ENCODE measurements around the gene DEF6.

The DEF6 gene, protein sequence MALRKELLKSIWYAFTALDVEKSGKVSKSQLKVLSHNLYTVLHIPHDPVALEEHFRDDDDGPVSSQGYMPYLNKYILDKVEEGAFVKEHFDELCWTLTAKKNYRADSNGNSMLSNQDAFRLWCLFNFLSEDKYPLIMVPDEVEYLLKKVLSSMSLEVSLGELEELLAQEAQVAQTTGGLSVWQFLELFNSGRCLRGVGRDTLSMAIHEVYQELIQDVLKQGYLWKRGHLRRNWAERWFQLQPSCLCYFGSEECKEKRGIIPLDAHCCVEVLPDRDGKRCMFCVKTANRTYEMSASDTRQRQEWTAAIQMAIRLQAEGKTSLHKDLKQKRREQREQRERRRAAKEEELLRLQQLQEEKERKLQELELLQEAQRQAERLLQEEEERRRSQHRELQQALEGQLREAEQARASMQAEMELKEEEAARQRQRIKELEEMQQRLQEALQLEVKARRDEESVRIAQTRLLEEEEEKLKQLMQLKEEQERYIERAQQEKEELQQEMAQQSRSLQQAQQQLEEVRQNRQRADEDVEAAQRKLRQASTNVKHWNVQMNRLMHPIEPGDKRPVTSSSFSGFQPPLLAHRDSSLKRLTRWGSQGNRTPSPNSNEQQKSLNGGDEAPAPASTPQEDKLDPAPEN

DNA sequence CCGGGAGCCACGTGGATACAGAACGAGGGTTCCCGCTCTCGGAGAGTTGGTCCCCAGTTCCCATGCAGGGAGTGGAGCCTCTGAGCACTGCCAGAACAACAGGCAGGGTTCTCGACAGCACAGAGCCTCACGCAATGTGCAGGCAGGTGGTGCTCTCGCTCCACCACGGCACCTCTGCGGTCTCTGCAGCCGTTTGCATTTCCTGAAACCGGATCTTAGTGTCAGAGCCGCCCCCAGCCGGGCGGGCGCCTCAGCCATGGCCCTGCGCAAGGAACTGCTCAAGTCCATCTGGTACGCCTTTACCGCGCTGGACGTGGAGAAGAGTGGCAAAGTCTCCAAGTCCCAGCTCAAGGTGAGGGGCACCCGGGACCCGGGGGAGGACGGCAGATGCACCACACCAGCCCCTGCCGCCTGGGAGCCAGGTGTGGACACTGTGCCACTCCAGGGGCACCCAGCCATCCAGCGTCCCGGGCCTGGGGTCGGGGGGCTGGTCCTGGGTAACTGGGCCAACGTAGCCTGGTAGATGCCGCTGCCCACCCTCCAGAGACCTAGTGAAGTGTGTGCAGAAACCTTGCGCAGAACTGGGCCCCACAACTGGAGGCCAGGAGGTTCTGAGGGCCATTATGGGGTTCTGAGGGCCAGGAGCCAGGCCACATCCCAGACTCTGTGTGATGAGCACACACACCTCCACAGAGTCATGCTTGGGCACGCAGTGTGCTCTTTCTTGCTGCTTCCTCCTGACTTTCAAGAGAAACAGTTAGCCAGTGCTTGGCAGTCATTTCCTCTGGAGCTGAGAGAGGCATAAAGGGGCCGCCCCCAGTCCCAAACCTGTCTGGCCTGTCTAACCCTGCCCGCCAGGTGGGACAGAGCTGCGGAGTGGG is at the start of gene DEF6:
Gene DEF6 (plus strand): TSS at position 218 of the 881 bp plus-strand sequence. CDS start 39 bp downstream, at position 257.
- Histone ChIP-seq H3K4me1 (ENCODE audit: control insufficient read depth in 1 of 2, insufficient read depth in 2 of 2, low read length in 2 of 2) (peaks cover 7 to 8% of the 10 kb centered on the region in 2 donors), H3K27me3 (ENCODE audit: low read depth, low read length) (no peaks in the 10 kb centered on the region), H3K4me3 (ENCODE audit: low read depth in 1 of 2, low read length in 2 of 2) (peak within 1 kb of the TSS; percentile 51 to 57), H3K9me3 (ENCODE audit: control insufficient read depth in 1 of 2, low read length in 2 of 2) (no peaks in the 10 kb centered on the region), H3K27ac (ENCODE audit: low read length) (peak within 1 kb of the TSS; percentile 58), H3K36me3 (ENCODE audit: control insufficient read depth in 1 of 2, insufficient read depth in 2 of 2, low read length in 2 of 2) (peaks cover 24 to 35% of the 10 kb centered on the region in 2 donors)

- no peak overlapping the region for H3K27ac ChIP-seq (ENCODE audit: low read length)
- peaks cover 8 to 19% of the 10 kb centered on the region in 2 donors for H3K36me3 ChIP-seq (ENCODE audit: control insufficient read depth in 1 of 2, insufficient read depth in 2 of 2, low read length in 2 of 2)
- peaks cover 0 to 14% of the 10 kb centered on the region in 2 donors for H3K4me1 ChIP-seq (ENCODE audit: control insufficient read depth in 1 of 2, insufficient read depth in 2 of 2, low read length in 2 of 2)
- H3K9me3 ChIP-seq (ENCODE audit: control insufficient read depth in 1 of 2, low read length in 2 of 2), result no peaks in the 10 kb centered on the region
- no peaks in the 10 kb centered on the region for H3K27me3 ChIP-seq (ENCODE audit: low read depth, low read length)
- no peak overlapping the region for H3K4me3 ChIP-seq (ENCODE audit: low read depth in 1 of 2, low read length in 2 of 2)
Observed at GRCh38 chr6:35248300-35248699, 49.3 kb upstream of the DEF6 start.

- Histone ChIP-seq H3K27ac (ENCODE audit: low read length) (no peak overlapping the region), H3K36me3 (ENCODE audit: control insufficient read depth in 1 of 2, insufficient read depth in 2 of 2, low read length in 2 of 2) (peaks cover 7 to 19% of the 10 kb centered on the region in 2 donors)
Observed at GRCh38 chr6:35248965-35249364, 48.7 kb upstream of the DEF6 start.

GRCh38 chr6:35251949-35252348 is 45.7 kb upstream of the DEF6 start:
- no peaks in the 10 kb centered on the region for H3K27me3 ChIP-seq (ENCODE audit: low read depth, low read length)
- H3K4me1 ChIP-seq (ENCODE audit: control insufficient read depth in 1 of 2, insufficient read depth in 2 of 2, low read length in 2 of 2), result peaks cover 0 to 18% of the 10 kb centered on the region in 2 donors
- no peak overlapping the region for H3K4me3 ChIP-seq (ENCODE audit: low read depth in 1 of 2, low read length in 2 of 2)
- no peaks in the 10 kb centered on the region for H3K36me3 ChIP-seq (ENCODE audit: control insufficient read depth in 1 of 2, insufficient read depth in 2 of 2, low read length in 2 of 2)
- no peaks in the 10 kb centered on the region for H3K9me3 ChIP-seq (ENCODE audit: control insufficient read depth in 1 of 2, low read length in 2 of 2)
- no peak overlapping the region for H3K27ac ChIP-seq (ENCODE audit: low read length)

More at GRCh38 chr6:35248965-35249364, 48.7 kb upstream of the DEF6 start:
- Histone ChIP-seq H3K9me3 (ENCODE audit: control insufficient read depth in 1 of 2, low read length in 2 of 2) (no peaks in the 10 kb centered on the region), H3K4me1 (ENCODE audit: control insufficient read depth in 1 of 2, insufficient read depth in 2 of 2, low read length in 2 of 2) (peaks cover 0 to 14% of the 10 kb centered on the region in 2 donors), H3K4me3 (ENCODE audit: low read depth in 1 of 2, low read length in 2 of 2) (no peak overlapping the region), H3K27me3 (ENCODE audit: low read depth, low read length) (no peaks in the 10 kb centered on the region)

GRCh38 chr6:35253249-35253648 is 44.4 kb upstream of the DEF6 start:
- Histone ChIP-seq H3K27me3 (ENCODE audit: low read depth, low read length) (no peaks in the 10 kb centered on the region), H3K4me1 (ENCODE audit: control insufficient read depth in 1 of 2, insufficient read depth in 2 of 2, low read length in 2 of 2) (peaks cover 0 to 28% of the 10 kb centered on the region in 2 donors), H3K27ac (ENCODE audit: low read length) (no peak overlapping the region), H3K36me3 (ENCODE audit: control insufficient read depth in 1 of 2, insufficient read depth in 2 of 2, low read length in 2 of 2) (no peaks in the 10 kb centered on the region), H3K9me3 (ENCODE audit: control insufficient read depth in 1 of 2, low read length in 2 of 2) (no peaks in the 10 kb centered on the region), H3K4me3 (ENCODE audit: low read depth in 1 of 2, low read length in 2 of 2) (no peak overlapping the region)

- H3K9me3 ChIP-seq (ENCODE audit: control insufficient read depth in 1 of 2, low read length in 2 of 2), result no peaks in the 10 kb centered on the region
- H3K27me3 ChIP-seq (ENCODE audit: low read depth, low read length), result no peaks in the 10 kb centered on the region
- peak overlapping the region; percentile 77 for H3K27ac ChIP-seq (ENCODE audit: low read length)
- peaks cover 4 to 29% of the 10 kb centered on the region in 2 donors for H3K4me1 ChIP-seq (ENCODE audit: control insufficient read depth in 1 of 2, insufficient read depth in 2 of 2, low read length in 2 of 2)
- H3K4me3 ChIP-seq (ENCODE audit: low read depth in 1 of 2, low read length in 2 of 2), result peak overlapping the region; percentile 80 to 87
- peaks cover 0 to 4% of the 10 kb centered on the region in 2 donors for H3K36me3 ChIP-seq (ENCODE audit: control insufficient read depth in 1 of 2, insufficient read depth in 2 of 2, low read length in 2 of 2)
Observed at GRCh38 chr6:35258336-35258735, 39.3 kb upstream of the DEF6 start.

GRCh38 chr6:35258858-35259193 is 38.8 kb upstream of the DEF6 start:
- peaks cover 4 to 34% of the 10 kb centered on the region in 2 donors for H3K4me1 ChIP-seq (ENCODE audit: control insufficient read depth in 1 of 2, insufficient read depth in 2 of 2, low read length in 2 of 2)
- peak overlapping the region; percentile 80 to 87 for H3K4me3 ChIP-seq (ENCODE audit: low read depth in 1 of 2, low read length in 2 of 2)
- H3K27me3 ChIP-seq (ENCODE audit: low read depth, low read length), result no peaks in the 10 kb centered on the region
- H3K36me3 ChIP-seq (ENCODE audit: control insufficient read depth in 1 of 2, insufficient read depth in 2 of 2, low read length in 2 of 2), result peaks cover 0 to 4% of the 10 kb centered on the region in 2 donors
- H3K27ac ChIP-seq (ENCODE audit: low read length), result peak overlapping the region; percentile 77
- H3K9me3 ChIP-seq (ENCODE audit: control insufficient read depth in 1 of 2, low read length in 2 of 2), result no peaks in the 10 kb centered on the region

- peaks cover 0 to 4% of the 10 kb centered on the region in 2 donors for H3K36me3 ChIP-seq (ENCODE audit: control insufficient read depth in 1 of 2, insufficient read depth in 2 of 2, low read length in 2 of 2)
- H3K9me3 ChIP-seq (ENCODE audit: control insufficient read depth in 1 of 2, low read length in 2 of 2), result no peaks in the 10 kb centered on the region
- no peaks in the 10 kb centered on the region for H3K27me3 ChIP-seq (ENCODE audit: low read depth, low read length)
- H3K4me1 ChIP-seq (ENCODE audit: control insufficient read depth in 1 of 2, insufficient read depth in 2 of 2, low read length in 2 of 2), result peaks cover 4 to 34% of the 10 kb centered on the region in 2 donors
- peak within 1 kb of the TSS; percentile 91 for H3K27ac ChIP-seq (ENCODE audit: low read length)
- peak within 1 kb of the TSS; percentile 80 to 87 for H3K4me3 ChIP-seq (ENCODE audit: low read depth in 1 of 2, low read length in 2 of 2)
Observed at GRCh38 chr6:35259194-35259947, 38.2 kb upstream of the DEF6 start, which contains the start of gene ZNF76. TSS of gene ZNF76 (plus strand) at chr6:35259735. CDS start at chr6:35281152, 21,417 bp downstream.

- Histone ChIP-seq H3K4me1 (ENCODE audit: control insufficient read depth in 1 of 2, insufficient read depth in 2 of 2, low read length in 2 of 2) (peaks cover 4 to 34% of the 10 kb centered on the region in 2 donors), H3K36me3 (ENCODE audit: control insufficient read depth in 1 of 2, insufficient read depth in 2 of 2, low read length in 2 of 2) (peaks cover 0 to 4% of the 10 kb centered on the region in 2 donors), H3K4me3 (ENCODE audit: low read depth in 1 of 2, low read length in 2 of 2) (peak overlapping the region; percentile 72 to 87), H3K27ac (ENCODE audit: low read length) (peak overlapping the region; percentile 91), H3K9me3 (ENCODE audit: control insufficient read depth in 1 of 2, low read length in 2 of 2) (no peaks in the 10 kb centered on the region), H3K27me3 (ENCODE audit: low read depth, low read length) (no peaks in the 10 kb centered on the region)
Observed at GRCh38 chr6:35259948-35260590, 37.5 kb upstream of the DEF6 start.

Measured in muscle layer of duodenum (tissue), 2 donors.